GM23248 (cell line): ENCODE results near the gene TRPC6. TPM values are rescaled to one million over a fixed set of nuclear protein-coding genes. Genes with fewer than 3 reads are reported as not detected.

ENCODE experiments used
- DNase-seq: peaks from one replicate; pipeline ENCODE4 v3.0.0-alpha.2; 2015
- H2AFZ ChIP-seq: fragments of 200-600 bp; sonication (generic); 2 replicates; pipeline ENCODE4 v1.6.1; 2016; ENCODE audit warnings: antibody characterized with exemption
- H3F3A ChIP-seq: fragments of 200-600 bp; sonication (generic); 2 replicates; pipeline ENCODE4 v1.6.1; 2016; ENCODE audit warnings: mild to moderate bottlenecking, antibody characterized with exemption, mixed run types; ENCODE audit not compliant: insufficient read depth
- H3K27ac ChIP-seq: fragments of 200-600 bp; sonication (generic); 2 replicates; pipeline ENCODE4 v1.5.1; 2016; ENCODE audit warnings: mild to moderate bottlenecking
- H3K27me3 ChIP-seq: fragments of 200-600 bp; sonication (generic); replicated peaks from 2 replicates; pipeline ENCODE4 v1.6.1; 2016; ENCODE audit warnings: mild to moderate bottlenecking; ENCODE audit not compliant: insufficient read depth
- H3K36me3 ChIP-seq: fragments of 200-600 bp; sonication (generic); 2 replicates; pipeline ENCODE4 v1.6.1; 2016; ENCODE audit warnings: low read depth, mild to moderate bottlenecking
- H3K4me1 ChIP-seq: fragments of 200-600 bp; sonication (generic); 2 replicates; pipeline ENCODE4 v1.6.1; 2016; ENCODE audit warnings: mild to moderate bottlenecking; ENCODE audit not compliant: insufficient read depth
- H3K4me2 ChIP-seq: fragments of 200-600 bp; sonication (generic); one replicate; pipeline ENCODE4 v1.6.1; 2016; ENCODE audit warnings: mild to moderate bottlenecking; ENCODE audit not compliant: unreplicated experiment
- H3K4me3 ChIP-seq: fragments of 200-600 bp; sonication (generic); 2 replicates; pipeline ENCODE4 v1.5.1; 2016; ENCODE audit warnings: mild to moderate bottlenecking
- H3K79me2 ChIP-seq: fragments of 200-600 bp; sonication (generic); 2 replicates; pipeline ENCODE4 v1.6.1; 2016; ENCODE audit warnings: mild to moderate bottlenecking; ENCODE audit not compliant: insufficient read depth
- H3K9ac ChIP-seq: fragments of 200-600 bp; sonication (generic); 2 replicates; pipeline ENCODE4 v1.6.1; 2016; ENCODE audit warnings: mild to moderate bottlenecking
- H3K9me2 ChIP-seq: fragments of 200-600 bp; sonication (generic); 2 replicates; pipeline ENCODE4 v1.6.1; 2016; ENCODE audit warnings: mixed run types, mild to moderate bottlenecking, moderate library complexity; ENCODE audit not compliant: insufficient read depth
- H3K9me3 ChIP-seq: fragments of 200-600 bp; sonication (generic); one replicate; pipeline ENCODE4 v1.6.1; 2017; ENCODE audit warnings: low read depth
- H4K20me1 ChIP-seq: fragments of 200-600 bp; sonication (generic); 2 replicates; pipeline ENCODE4 v1.6.0; 2016; ENCODE audit not compliant: insufficient read depth
- EZH2 ChIP-seq: fragments of 200-600 bp; sonication (generic); IDR thresholded peaks from 2 replicates; pipeline ENCODE4 v1.6.1; 2018; ENCODE audit warnings: antibody characterized with exemption, mild to moderate bottlenecking; ENCODE audit not compliant: insufficient read depth, poor library complexity, severe bottlenecking
- EZH2phosphoT487 ChIP-seq: fragments of 200-600 bp; sonication (generic); IDR thresholded peaks from 2 replicates; pipeline ENCODE4 v1.6.1; 2018; ENCODE audit warnings: antibody characterized with exemption, moderate library complexity, mild to moderate bottlenecking, low read depth; ENCODE audit not compliant: insufficient read depth
- WGBS, 2 experiments: methylation state at CpG; one replicate each; pipeline ENCODE4 v1.1.6; 2015 to 2017; ENCODE audit warnings: low lambda C conversion rate in 2 of 2, low coverage in 1 of 2; ENCODE audit errors: missing lambda C conversion rate in 2 of 2; 5-methylcytosine and 5-hydroxymethylcytosine counted together
- in situ Hi-C: fragments of 300-500 bp; cut with MboI; formaldehyde crosslinking; loops from 2 replicates; pipeline ENCODE4 v1.15.0; 2020
- polyA plus RNA-seq: library from polyadenylated mRNA; unstranded; fragments of >200 nt; fragmentation: Nextera tagmentation; extraction: Ambion mirVana; gene quantifications from 2 replicates; pipeline ENCODE4 v1.2.1, GENCODE V29; 2016
- total RNA-seq: library from RNA; depleted of rRNA; stranded (reverse); fragments of >200 nt; shearing (Covaris generic); gene quantifications from 2 replicates; pipeline ENCODE4 v1.2.3, GENCODE V29; 2014

The TRPC6 gene
- total and polyA plus RNA-seq, 2 experiments from 2014 or later: 0.11 to 0.16 TPM

DNA sequence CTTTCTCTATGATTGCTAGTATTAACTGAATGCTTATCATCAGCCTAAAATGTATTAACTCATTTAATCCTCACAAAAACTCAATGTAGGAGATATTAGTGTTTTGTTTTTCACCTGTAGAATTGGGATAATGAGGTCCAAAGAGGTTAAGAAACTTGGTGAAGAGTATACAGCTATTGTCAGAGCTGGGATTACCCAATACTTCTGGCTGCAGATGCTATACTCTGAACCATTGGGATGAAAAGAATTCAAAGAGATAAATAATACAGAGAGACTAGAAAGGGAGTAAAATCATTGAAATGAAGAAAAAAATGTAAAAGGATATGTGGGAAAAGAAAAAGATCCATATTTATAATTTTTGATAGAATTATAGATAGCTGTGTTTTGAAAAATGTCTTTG, 137.1 kb downstream of the TRPC6 start:
- in situ Hi-C loops: loop anchor here (10.0 to 25.0 kb wide), 2 partner anchors 398 to 566 kb away; no protein-coding TSS in a partner anchor
- Histone ChIP-seq H3K4me1 (peaks cover 61% of the 10 kb centered on the region), H3K79me2 (no peaks in the 10 kb centered on the region), H3F3A (peaks cover 47% of the 10 kb centered on the region), H3K4me2 (peak overlapping the region; percentile 57), H3K4me3 (0 out of 2 replicates have a peak overlapping the region, but pooled peaks have one; percentile 2), H2AFZ (peak overlapping the region; percentile 27; the same call in 1 of the 2 replicates), H4K20me1 (no peaks in the 10 kb centered on the region), H3K9me2 (no peaks in the 10 kb centered on the region), H3K36me3 (no peaks in the 10 kb centered on the region), H3K9me3 (no peaks in the 10 kb centered on the region), H3K27me3 (no peaks in the 10 kb centered on the region), H3K27ac (peak overlapping the region; percentile 86), H3K9ac (peak overlapping the region; percentile 35; the same call in 1 of the 2 replicates)
- peak; percentile 56 for DNase-seq
- TF ChIP-seq EZH2: no peak
- no peak for TF ChIP-seq EZH2phosphoT487

DNA sequence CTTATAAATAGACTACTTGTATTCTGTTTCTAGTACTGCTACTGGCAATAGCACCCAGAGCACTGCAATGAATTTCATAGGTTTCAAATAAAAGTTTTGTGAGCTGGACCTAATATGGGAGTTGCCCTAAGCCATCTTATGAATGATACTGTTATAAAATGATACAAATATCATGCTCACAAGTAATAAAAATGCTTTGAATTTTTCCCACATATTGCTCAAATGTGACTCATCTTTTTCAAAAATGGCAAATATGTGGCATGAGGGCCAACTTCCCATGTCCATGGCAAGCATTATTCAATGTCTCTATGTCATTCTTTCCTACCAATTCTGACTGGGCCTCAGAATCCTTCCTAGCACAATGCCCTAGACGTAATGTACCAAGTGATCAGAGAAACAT, 137.6 kb downstream of the TRPC6 start:
- peak overlapping the region; percentile 35; the same call in 1 of the 2 replicates for H3K9ac ChIP-seq
- TF ChIP-seq EZH2 (no peak), EZH2phosphoT487 (no peak)
- 0 out of 2 replicates have a peak overlapping the region, but pooled peaks have one; percentile 27 for H2AFZ ChIP-seq
- no peaks in the 10 kb centered on the region for H3K9me2 ChIP-seq
- H4K20me1 ChIP-seq: no peaks in the 10 kb centered on the region
- in situ Hi-C loops: loop anchor here (10.0 to 25.0 kb wide), 2 partner anchors 399 to 566 kb away; no protein-coding TSS in a partner anchor
- H3K4me3 ChIP-seq: peak overlapping the region; percentile 3; the same call in 1 of the 2 replicates
- peaks cover 66% of the 10 kb centered on the region for H3K4me1 ChIP-seq
- WGBS, 2 experiments: 25 to 37% methylated on average over 1 of the region's 1 CpG
- H3K4me2 ChIP-seq: peak overlapping the region; percentile 57
- no peaks in the 10 kb centered on the region for H3K27me3 ChIP-seq
- H3K79me2 ChIP-seq: no peaks in the 10 kb centered on the region
- H3K9me3 ChIP-seq: no peaks in the 10 kb centered on the region
- H3F3A ChIP-seq: peaks cover 52% of the 10 kb centered on the region
- peak; percentile 86 for DNase-seq
- H3K27ac ChIP-seq: peak overlapping the region; percentile 86
- no peaks in the 10 kb centered on the region for H3K36me3 ChIP-seq

DNA sequence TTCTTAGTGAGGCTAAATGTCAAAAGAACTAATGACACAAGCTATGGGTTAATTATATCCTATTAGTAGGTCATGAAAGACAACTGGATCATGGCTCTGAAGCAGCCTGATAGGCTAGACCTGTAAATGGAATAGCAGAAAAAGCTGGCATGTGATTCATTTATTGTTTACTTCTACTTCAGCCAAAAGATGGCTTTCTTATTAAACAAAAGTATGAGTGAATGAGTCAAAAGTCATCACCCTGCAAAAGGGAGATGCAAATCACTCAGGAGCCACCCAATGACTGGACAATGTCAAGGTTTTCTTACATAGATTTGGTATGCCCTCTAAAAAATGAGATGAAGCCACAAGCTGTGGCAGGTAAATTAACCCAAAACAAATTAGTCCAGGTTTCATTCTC, 138.0 kb downstream of the TRPC6 start:
- Histone ChIP-seq H3K36me3 (no peaks in the 10 kb centered on the region), H3K79me2 (no peaks in the 10 kb centered on the region), H3K27me3 (no peaks in the 10 kb centered on the region), H2AFZ (no peak overlapping the region), H3K9me2 (no peaks in the 10 kb centered on the region), H3K9me3 (no peaks in the 10 kb centered on the region), H3K27ac (peak overlapping the region; percentile 86), H3K4me1 (peaks cover 69% of the 10 kb centered on the region), H3K9ac (no peak overlapping the region), H3F3A (peaks cover 56% of the 10 kb centered on the region), H3K4me2 (peak overlapping the region; percentile 57), H3K4me3 (peak overlapping the region; percentile 3; the same call in 1 of the 2 replicates), H4K20me1 (no peaks in the 10 kb centered on the region)
- in situ Hi-C loops: loop anchor here (10.0 to 25.0 kb wide), 2 partner anchors 399 to 567 kb away; no protein-coding TSS in a partner anchor
- DNase-seq: peak; percentile 67
- TF ChIP-seq EZH2phosphoT487 (no peak), EZH2 (no peak)

DNA sequence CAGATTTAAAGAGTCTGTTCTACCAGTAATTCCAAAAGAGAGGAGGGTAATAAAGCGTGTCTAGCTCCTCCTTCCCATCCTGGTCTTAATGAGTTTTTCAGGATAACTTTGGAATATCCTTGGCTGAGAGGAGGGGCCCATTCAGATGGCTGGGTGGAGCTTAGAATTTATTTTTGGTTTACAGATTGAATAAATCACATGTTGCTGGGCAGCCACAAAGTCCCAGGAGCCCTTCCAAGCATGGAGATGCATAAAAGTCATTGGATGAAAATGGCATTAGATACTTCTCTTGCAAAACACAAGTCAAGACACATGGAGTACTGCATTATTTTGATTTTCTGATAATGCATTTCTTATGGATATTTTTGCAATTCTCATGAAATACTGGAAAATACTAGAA, 139.0 kb downstream of the TRPC6 start:
- Histone ChIP-seq H3K27ac (peak overlapping the region; percentile 86), H3K9me2 (no peaks in the 10 kb centered on the region), H3K36me3 (no peaks in the 10 kb centered on the region), H3F3A (peaks cover 60% of the 10 kb centered on the region), H3K9ac (no peak overlapping the region), H3K27me3 (no peaks in the 10 kb centered on the region), H4K20me1 (no peaks in the 10 kb centered on the region), H3K9me3 (no peaks in the 10 kb centered on the region), H3K4me1 (peaks cover 69% of the 10 kb centered on the region), H3K4me2 (peak overlapping the region; percentile 57), H3K79me2 (no peaks in the 10 kb centered on the region), H2AFZ (no peak overlapping the region), H3K4me3 (no peak overlapping the region)
- in situ Hi-C loops: loop anchor here (10.0 to 25.0 kb wide), 2 partner anchors 400 to 567 kb away; no protein-coding TSS in a partner anchor
- no peak for DNase-seq
- WGBS, 2 experiments: 31 to 45% methylated on average over 1 of the region's 1 CpG
- TF ChIP-seq EZH2 (no peak), EZH2phosphoT487 (no peak)
